GM12865 (cell line): ENCODE data around the gene HEMK1.

Source experiments
- DNase-seq: peaks from one replicate; pipeline ENCODE4 v3.0.0; 2010; ENCODE audit warnings: low read depth
- H3K4me3 ChIP-seq: 2 replicates; pipeline ENCODE4 v1.5.1; 2011; ENCODE audit warnings: mild to moderate bottlenecking, low read depth, low read length, control low read depth
- CTCF ChIP-seq: IDR thresholded peaks from 2 replicates; pipeline ENCODE4 v1.5.1; 2011; ENCODE audit warnings: low read length, control low read depth, low read depth, inconsistent platforms; ENCODE audit not compliant: insufficient read depth; ENCODE audit errors: missing control alignments

Gene HEMK1

DNA sequence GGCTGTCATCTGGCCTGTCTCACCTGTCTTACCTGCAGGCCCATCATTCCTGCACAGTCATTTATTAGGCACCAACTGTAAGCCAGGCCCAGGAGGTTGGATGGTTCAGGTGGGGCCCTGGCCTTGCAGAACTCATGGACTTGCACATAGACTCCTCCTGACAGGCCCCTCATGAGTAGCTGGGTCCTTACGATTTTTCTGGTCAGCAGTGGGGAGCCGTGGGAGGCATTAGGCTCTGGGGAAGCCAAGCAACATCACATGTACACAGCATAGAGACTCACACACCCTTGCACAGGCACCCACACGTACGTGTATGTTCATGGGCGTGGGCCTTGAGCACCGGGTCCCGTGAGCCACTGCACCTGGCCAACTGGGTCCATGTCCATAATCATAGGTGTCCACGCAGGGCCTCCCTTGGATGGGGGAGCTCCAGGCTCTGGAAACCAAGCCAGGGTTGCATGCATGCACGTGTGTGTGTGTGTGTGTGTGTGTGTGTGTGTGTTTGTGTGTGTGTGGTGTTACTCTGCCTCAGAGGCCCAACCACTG lies 21.9 kb downstream of the HEMK1 start:
- no peak overlapping the region for H3K4me3 ChIP-seq
- no peak for DNase-seq
- TF ChIP-seq CTCF = no peak

DNA sequence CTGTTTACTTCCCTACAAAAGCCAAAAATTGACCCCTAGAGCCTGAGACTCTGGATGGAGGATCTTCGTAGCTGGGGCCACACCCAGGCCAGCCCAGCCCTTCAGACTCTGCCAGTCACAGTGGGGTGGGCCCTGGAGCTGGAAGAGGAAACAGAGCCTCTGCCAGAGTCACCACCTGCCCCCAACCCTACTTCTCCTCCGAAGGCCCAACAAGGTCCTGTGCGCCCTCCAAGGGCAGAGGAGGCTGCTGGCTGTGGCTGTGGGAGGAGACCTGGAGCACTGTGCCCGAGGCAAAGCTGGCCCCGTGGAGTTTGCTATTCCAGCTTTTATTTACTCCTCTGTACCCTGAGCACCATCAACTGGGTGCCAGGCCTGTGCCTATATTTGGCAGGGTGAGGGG lies 23.2 kb downstream of the HEMK1 start:
- TF ChIP-seq CTCF = no peak
- no peak overlapping the region for H3K4me3 ChIP-seq
- DNase-seq = no peak

DNA sequence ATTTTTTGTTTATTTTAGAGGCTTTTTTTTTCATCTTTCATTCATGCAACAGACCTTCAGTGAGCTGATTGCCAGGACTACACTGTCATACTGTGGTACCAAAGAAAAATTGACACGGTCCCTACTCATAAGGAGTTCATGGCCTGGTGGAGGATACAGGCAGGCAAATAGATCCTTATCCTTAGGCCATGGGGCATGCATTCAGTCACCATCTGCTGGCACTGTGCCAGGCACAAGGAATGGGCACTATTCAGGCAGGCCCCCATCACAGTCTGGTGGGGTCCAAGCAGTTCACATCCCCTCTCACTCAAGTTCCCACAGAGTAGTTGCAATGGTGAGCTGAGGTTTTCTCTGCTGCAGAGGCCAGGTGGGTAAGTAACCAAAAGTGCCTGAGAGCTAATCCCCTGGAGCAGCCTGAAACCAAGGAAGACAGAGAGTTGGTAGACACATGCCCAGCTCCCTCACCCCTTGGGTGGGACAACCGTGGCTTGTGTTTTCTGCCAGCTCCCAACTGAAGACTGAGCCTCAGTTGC lies 25.0 kb downstream of the HEMK1 start:
- H3K4me3 ChIP-seq = no peak overlapping the region
- TF ChIP-seq CTCF = no peak
- DNase-seq = no peak

GRCh38 chr3:50599115-50599715 lies 29.9 kb downstream of the HEMK1 start:
- H3K4me3 ChIP-seq = no peak overlapping the region
- TF ChIP-seq CTCF = no peak
- DNase-seq = no peak

DNA sequence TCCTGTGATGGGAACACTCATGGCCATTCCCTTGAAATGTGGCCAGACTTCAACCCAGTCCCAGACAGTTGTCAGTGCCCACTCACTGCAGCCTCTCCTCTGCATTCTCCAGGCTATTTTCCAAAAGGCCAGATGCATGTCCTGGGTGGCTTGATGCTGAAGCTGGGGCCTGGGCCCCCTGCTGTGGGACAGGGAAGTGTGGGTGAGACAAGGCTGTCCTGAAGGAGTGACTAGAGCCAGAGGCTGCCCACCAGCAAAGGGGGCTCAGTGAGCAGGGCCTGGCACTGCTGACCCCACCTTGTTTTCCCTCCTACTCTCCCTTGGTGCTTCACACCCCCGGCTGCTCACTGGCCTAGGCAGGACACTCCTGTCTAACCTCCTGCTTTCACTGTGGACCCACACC lies 30.4 kb downstream of the HEMK1 start:
- no peak for DNase-seq
- no peak for TF ChIP-seq CTCF
- H3K4me3 ChIP-seq = no peak overlapping the region

DNA sequence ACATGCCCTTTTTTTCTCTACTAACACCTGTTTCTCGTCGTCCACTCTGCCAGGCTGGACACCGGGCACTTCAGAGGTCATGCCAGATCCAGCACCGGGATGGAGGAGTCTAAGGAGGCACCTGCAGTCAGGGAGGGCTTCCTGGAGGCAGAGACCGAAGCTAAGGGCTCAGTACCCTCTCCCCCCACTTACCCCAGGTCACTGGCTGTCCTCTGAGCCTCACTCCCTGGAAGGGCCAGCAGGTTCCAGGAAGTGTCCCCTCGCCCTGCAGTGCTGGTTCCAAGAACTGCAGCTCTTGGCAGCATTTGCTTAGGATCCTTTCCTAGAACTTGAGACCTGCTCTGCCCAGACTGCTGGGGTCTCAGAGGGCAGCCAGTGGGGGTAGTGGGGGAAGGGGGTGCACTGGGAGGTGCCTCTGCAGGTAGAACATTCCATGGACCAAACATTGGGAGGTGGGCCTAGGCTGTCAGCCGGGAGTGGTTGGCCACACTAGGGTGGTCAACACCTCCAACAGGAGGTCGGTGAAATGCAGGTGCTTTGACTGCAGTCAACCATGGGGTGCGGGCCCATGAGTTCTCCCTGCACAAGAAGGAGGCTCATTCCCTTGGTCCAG lies 30.9 kb downstream of the HEMK1 start:
- DNase-seq = no peak
- no peak for TF ChIP-seq CTCF
- H3K4me3 ChIP-seq = no peak overlapping the region
